ENCODE results near the gene METRN.

DNA sequence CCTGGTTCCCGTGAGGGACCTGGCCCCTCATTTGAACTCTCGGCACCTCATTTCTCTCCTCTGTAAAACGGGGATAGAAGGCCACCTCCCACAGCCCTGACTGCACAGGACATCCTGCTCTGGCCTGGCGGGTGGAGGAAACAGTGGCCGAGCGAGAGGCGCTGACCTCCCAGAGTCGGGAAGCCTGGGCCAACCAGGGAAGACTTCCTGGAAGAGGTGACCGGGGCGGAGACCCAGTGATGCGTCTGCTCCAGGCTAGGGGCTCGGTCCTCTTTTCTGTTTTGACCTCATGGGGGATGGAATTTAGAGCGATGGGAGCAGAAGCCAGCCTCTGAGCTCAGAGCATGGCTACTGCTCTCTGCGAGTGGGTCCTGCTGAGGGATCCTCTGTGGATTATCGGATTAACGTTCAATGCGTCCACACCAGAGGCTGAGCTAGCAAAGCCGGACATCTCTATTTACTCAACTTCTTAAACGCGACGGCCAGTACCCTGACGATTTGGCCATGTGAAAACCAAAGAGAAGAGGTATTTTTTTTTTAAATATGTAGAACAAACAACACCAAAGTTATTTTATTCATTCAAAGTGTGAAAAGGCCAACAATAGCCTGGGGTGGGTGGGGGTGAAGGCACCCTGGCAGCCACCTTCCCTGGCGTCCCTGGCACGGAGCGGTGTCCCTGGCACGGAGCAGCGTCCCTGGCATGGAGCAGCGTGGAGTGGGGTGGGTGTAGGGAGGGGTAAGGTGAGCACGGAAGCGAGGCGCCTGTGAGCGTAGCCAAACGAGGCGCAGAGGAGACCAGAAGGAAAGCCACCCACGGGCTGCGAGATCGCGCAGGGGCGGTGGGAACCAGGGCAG lies 36.5 kb downstream of the METRN start:
- TF ChIP-seq, protein P1, sequence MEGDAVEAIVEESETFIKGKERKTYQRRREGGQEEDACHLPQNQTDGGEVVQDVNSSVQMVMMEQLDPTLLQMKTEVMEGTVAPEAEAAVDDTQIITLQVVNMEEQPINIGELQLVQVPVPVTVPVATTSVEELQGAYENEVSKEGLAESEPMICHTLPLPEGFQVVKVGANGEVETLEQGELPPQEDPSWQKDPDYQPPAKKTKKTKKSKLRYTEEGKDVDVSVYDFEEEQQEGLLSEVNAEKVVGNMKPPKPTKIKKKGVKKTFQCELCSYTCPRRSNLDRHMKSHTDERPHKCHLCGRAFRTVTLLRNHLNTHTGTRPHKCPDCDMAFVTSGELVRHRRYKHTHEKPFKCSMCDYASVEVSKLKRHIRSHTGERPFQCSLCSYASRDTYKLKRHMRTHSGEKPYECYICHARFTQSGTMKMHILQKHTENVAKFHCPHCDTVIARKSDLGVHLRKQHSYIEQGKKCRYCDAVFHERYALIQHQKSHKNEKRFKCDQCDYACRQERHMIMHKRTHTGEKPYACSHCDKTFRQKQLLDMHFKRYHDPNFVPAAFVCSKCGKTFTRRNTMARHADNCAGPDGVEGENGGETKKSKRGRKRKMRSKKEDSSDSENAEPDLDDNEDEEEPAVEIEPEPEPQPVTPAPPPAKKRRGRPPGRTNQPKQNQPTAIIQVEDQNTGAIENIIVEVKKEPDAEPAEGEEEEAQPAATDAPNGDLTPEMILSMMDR (IDR thresholded peaks at IDR 0.05 in 4 of 5, conservative IDR thresholded peaks at IDR 0.05 in 1 of 5) = no peak
- no peak for TF ChIP-seq POLR2A (IDR thresholded peaks at IDR 0.05)
